ENCODE results near the gene WNK2. TPM values are rescaled to one million over a fixed set of nuclear protein-coding genes. Genes with fewer than 3 reads are reported as not detected.
A peak's percentile ranks its signal among the peaks of the same experiment; 100 is the strongest.

WNK2 gene
- polyA plus RNA-seq, 1 experiment, result not detected

DNA sequence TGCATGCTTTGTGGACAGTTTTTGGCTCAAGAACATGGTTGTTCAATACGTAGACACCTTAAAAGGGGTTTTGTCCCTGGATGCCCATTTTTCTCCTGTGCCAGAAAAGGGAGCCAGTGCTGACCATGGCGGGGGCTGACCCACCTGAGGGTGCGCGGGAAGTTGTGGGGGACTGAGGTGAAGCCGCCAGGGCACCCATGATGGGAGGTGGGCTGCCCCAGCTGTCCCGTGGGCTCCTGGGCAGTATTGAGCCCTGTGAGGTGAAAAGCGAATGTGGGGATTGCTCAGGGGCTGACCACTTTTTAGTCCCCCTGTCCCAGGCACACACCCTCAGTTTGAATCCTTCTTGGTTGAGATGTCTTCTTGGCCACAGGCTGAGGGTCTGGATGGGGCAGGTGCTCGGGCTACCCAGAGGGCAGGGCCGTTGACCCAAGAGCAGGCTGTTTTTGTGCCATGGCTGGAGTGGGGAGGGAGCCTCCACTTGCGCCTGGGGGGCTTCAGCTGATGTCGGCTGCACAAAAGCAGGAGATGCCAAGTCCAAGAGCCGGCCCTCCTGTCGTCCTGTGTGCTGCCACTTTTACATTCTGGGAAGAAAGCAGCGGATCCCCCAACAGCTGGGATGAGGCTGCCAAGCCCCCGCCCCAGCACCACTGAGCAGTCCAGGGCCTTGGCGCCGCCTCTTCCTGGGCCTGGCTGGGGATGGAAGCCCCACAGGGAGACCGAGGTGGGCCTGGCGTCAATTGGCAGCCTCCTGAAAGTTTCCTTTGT lies 120.1 kb downstream of the WNK2 start:
- Histone ChIP-seq H3K4me3 (ENCODE audit: low read depth, low read length) (no peak overlapping the region), H3K36me3 (ENCODE audit: control insufficient read depth, insufficient read depth, low read length) (no peaks in the 10 kb centered on the region), H3K27me3 (ENCODE audit: control insufficient read depth, insufficient read depth, low read length) (no peaks in the 10 kb centered on the region)
- CTCF ChIA-PET, result interaction anchor here (0.7 to 4.3 kb wide), 11 partner anchors 14 to 347 kb away, joined by 3 to 33 read pairs (median 6); no protein-coding TSS in a partner anchor
- no peak for DNase-seq (ENCODE audit: low read depth)
- POLR2A ChIA-PET, result no interaction called here
- TF ChIP-seq, protein P1, sequence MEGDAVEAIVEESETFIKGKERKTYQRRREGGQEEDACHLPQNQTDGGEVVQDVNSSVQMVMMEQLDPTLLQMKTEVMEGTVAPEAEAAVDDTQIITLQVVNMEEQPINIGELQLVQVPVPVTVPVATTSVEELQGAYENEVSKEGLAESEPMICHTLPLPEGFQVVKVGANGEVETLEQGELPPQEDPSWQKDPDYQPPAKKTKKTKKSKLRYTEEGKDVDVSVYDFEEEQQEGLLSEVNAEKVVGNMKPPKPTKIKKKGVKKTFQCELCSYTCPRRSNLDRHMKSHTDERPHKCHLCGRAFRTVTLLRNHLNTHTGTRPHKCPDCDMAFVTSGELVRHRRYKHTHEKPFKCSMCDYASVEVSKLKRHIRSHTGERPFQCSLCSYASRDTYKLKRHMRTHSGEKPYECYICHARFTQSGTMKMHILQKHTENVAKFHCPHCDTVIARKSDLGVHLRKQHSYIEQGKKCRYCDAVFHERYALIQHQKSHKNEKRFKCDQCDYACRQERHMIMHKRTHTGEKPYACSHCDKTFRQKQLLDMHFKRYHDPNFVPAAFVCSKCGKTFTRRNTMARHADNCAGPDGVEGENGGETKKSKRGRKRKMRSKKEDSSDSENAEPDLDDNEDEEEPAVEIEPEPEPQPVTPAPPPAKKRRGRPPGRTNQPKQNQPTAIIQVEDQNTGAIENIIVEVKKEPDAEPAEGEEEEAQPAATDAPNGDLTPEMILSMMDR (IDR thresholded peaks at IDR 0.05; ENCODE audit: insufficient read depth, low read depth, low read length), result no peak

DNA sequence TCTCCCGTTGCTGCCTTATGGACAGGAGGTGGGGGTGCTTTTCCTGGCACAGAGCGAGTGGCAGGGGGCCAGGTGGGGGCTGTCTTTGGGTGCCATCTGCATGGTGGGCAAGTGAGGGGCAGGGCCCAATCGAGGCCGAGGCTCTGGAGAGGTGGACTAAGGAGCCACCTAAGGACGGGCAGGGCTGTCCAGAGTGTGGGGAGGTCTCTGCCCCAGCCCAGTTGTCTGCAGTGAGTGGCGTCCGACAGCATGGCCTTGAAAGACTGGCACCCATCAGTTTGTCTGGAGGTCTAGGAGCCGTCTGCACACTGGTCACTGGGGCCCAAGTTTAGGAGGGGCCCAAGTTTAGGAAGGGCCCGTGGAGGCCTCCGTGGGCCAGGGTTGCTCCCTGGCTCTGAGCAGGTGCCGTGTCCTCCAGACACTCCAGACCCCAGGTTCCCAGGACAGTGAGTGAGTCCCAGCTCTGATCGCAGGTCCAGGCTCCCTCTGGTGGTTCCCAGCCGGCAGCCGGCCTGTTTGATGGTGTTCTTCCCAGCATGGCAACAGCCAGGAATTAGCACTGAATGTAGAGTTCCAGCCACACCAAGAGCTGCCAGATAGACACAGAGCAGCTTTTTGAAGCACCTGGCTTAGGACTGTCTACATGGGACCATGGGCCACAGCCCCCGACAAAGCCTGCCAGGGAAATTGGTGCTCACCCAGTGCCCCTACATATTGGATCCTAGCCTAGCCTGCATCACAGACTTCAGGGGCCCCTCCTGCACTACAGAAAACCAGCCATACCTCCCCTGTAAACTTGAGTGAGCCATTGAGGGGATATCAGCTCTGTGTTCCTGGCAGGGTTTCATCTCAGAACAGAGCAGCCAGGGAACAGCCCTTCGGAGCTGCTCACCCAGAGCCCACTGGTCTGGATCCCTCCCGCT lies 120.9 kb downstream of the WNK2 start:
- TF ChIP-seq, protein P1 (IDR thresholded peaks at IDR 0.05; ENCODE audit: insufficient read depth, low read depth, low read length), result peak; percentile 77
- CTCF ChIA-PET, result interaction anchor here (0.7 to 4.3 kb wide), 14 partner anchors 10 to 348 kb away, joined by 3 to 33 read pairs (median 4); no protein-coding TSS in a partner anchor
- H3K4me3 ChIP-seq (ENCODE audit: low read depth, low read length), result no peak overlapping the region
- POLR2A ChIA-PET, result no interaction called here
- DNase-seq (ENCODE audit: low read depth), result no peak
- H3K36me3 ChIP-seq (ENCODE audit: control insufficient read depth, insufficient read depth, low read length), result no peaks in the 10 kb centered on the region
- no peaks in the 10 kb centered on the region for H3K27me3 ChIP-seq (ENCODE audit: control insufficient read depth, insufficient read depth, low read length)

DNA sequence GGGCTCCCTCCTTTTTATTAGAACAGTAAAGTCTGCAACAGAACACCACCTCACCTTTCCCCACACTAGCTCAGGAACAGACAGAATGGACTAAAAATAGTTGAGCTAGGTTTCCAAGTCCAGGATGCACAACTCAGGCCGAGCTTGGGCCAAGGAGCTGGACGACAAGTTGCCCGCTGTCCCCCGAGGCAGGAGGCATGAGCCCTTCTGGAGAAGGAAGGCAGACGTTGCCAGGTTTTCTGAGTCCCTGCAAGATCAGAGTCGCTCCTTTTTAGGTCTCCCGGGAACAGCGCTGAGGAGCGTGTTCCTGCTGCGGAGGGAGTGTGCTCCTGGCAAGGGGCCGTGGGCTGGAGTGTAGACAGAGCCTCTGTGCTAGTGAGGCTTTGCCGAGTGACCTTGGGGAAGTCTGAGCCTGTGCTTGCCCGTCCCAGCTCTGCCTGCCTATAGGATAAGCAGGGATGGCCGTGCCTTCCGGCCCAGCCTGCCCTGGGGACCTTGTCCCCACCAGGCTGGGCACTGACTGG lies 121.6 kb downstream of the WNK2 start:
- Histone ChIP-seq H3K4me3 (ENCODE audit: low read depth, low read length) (no peak overlapping the region), H3K36me3 (ENCODE audit: control insufficient read depth, insufficient read depth, low read length) (no peaks in the 10 kb centered on the region), H3K27me3 (ENCODE audit: control insufficient read depth, insufficient read depth, low read length) (no peaks in the 10 kb centered on the region)
- POLR2A ChIA-PET, result no interaction called here
- TF ChIP-seq, protein P1 (IDR thresholded peaks at IDR 0.05; ENCODE audit: insufficient read depth, low read depth, low read length), result no peak
- CTCF ChIA-PET, result interaction anchor here (0.7 to 4.3 kb wide), 13 partner anchors 11 to 348 kb away, joined by 3 to 33 read pairs (median 4); no protein-coding TSS in a partner anchor
- DNase-seq (ENCODE audit: low read depth), result no peak

DNA sequence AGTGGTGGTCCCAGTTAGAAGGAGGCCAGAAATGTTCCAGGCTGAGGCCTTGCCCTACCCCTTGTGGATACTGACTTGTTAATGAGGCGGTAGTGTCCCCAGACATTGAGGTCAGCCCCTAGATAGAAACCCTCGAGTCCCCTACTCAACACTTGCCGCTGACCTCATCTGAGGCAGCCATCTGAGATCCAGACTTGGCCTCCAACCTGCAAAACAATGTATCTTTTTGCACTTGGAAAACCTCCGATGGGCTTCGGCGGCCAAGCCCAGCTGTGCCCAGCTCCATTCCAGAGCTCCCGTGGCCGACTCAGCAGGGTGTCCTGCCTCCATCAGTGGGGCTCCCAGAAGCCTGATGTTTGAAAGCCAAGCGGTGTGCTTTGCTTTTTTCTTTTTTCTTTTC lies 122.1 kb downstream of the WNK2 start:
- Histone ChIP-seq H3K27me3 (ENCODE audit: control insufficient read depth, insufficient read depth, low read length) (no peaks in the 10 kb centered on the region), H3K4me3 (ENCODE audit: low read depth, low read length) (no peak overlapping the region), H3K36me3 (ENCODE audit: control insufficient read depth, insufficient read depth, low read length) (no peaks in the 10 kb centered on the region)
- TF ChIP-seq, protein P1 (IDR thresholded peaks at IDR 0.05; ENCODE audit: insufficient read depth, low read depth, low read length), result no peak
- ChIA-PET POLR2A (no interaction called here), CTCF (interaction anchor here (0.7 to 1.9 kb wide), 5 partner anchors 12 to 303 kb away, joined by 3 to 11 read pairs (median 3); no protein-coding TSS in a partner anchor)
- no peak for DNase-seq (ENCODE audit: low read depth)
